IMR-90 (cell line): Measurements from ENCODE around the gene NTRK2. TPM values are rescaled to one million over a fixed set of nuclear protein-coding genes. Genes with fewer than 3 reads are reported as not detected.

Source experiments
- ATAC-seq: fragments of 200-7000 bp; cut with Tn5 transposase; 2 replicates; pipeline ENCODE4 v1.9.1; 2020; ENCODE audit warnings: low read depth, mild to moderate bottlenecking, moderate library complexity
- BruUV-seq: library from RNA; stranded (reverse); fragments of 400-500 nt; replicated peaks from 2 replicates; lab custom pipeline; 2021; lab: Mats Ljungman, UMichigan
- CTCF ChIA-PET: fragments of 300-600 bp; formaldehyde crosslinking; extraction: SDS; loops from one replicate; lab custom pipeline; 2021; ENCODE audit warnings: antibody characterized with exemption; lab: Yijun Ruan, JAX
- POLR2A ChIA-PET: fragments of 300-600 bp; sonication (Branson Sonifier 250); formaldehyde crosslinking; loops from one replicate; lab custom pipeline; 2022; ENCODE audit warnings: antibody characterized with exemption; ENCODE audit not compliant: unreplicated experiment; lab: Charles Lee
- DNase-seq: peaks from one replicate; pipeline ENCODE4 v3.0.0; 2013
- H2AFZ ChIP-seq: replicated peaks from 2 replicates; pipeline ENCODE3; 2013; ENCODE audit warnings: low read length, mild to moderate bottlenecking; ENCODE audit not compliant: poor library complexity
- H2AK5ac ChIP-seq: 2 replicates; pipeline ENCODE4 v1.6.1; 2013; ENCODE audit warnings: low read depth, low read length, inconsistent platforms
- H2AK9ac ChIP-seq: replicated peaks from 2 replicates; pipeline ENCODE3; 2013; ENCODE audit warnings: mild to moderate bottlenecking, low read depth, low read length, moderate library complexity; ENCODE audit not compliant: poor library complexity
- H2BK120ac ChIP-seq: 2 replicates; pipeline ENCODE4 v1.6.1; 2013; ENCODE audit warnings: low read depth, low read length, inconsistent platforms
- H2BK15ac ChIP-seq: 3 replicates; pipeline ENCODE4 v1.6.1; 2013; ENCODE audit warnings: low read depth, low read length, inconsistent platforms
- H2BK20ac ChIP-seq: 2 replicates; pipeline ENCODE4 v1.6.1; 2013; ENCODE audit warnings: low read depth, mild to moderate bottlenecking, inconsistent platforms, low read length, moderate library complexity
- H2BK5ac ChIP-seq: 2 replicates; pipeline ENCODE4 v1.6.1; 2013; ENCODE audit warnings: mild to moderate bottlenecking, low read depth, low read length, inconsistent platforms; ENCODE audit not compliant: poor library complexity, severe bottlenecking
- H3K14ac ChIP-seq: replicated peaks from 2 replicates; pipeline ENCODE4 v1.6.1; 2013; ENCODE audit warnings: low read depth, low read length, inconsistent platforms
- H3K18ac ChIP-seq: 2 replicates; pipeline ENCODE4 v1.6.1; 2013; ENCODE audit warnings: low read depth, low read length, control low read depth
- H3K23ac ChIP-seq: 2 replicates; pipeline ENCODE4 v1.6.1; 2013; ENCODE audit warnings: low read depth, low read length, inconsistent platforms
- H3K27ac ChIP-seq: 2 replicates; pipeline ENCODE4 v1.5.1; 2013; ENCODE audit warnings: mild to moderate bottlenecking, control low read depth, low read length; ENCODE audit not compliant: insufficient read depth
- H3K27me3 ChIP-seq: 2 replicates; pipeline ENCODE4 v1.6.1; 2013; ENCODE audit warnings: low read length; ENCODE audit not compliant: control insufficient read depth, insufficient read depth
- H3K36me3 ChIP-seq: 2 replicates; pipeline ENCODE4 v1.6.1; 2013; ENCODE audit warnings: low read length, mixed read lengths; ENCODE audit not compliant: control insufficient read depth, insufficient read depth
- H3K4ac ChIP-seq: 2 replicates; pipeline ENCODE4 v1.6.1; 2013; ENCODE audit warnings: low read depth, low read length, inconsistent platforms
- H3K4me1 ChIP-seq: 2 replicates; pipeline ENCODE4 v1.6.1; 2013; ENCODE audit warnings: low read length, mixed read lengths; ENCODE audit not compliant: control insufficient read depth, insufficient read depth
- H3K4me2 ChIP-seq: 2 replicates; pipeline ENCODE4 v1.6.1; 2013; ENCODE audit warnings: low read depth, mild to moderate bottlenecking, control low read depth, low read length, moderate library complexity
- H3K4me3 ChIP-seq: 2 replicates; pipeline ENCODE4 v1.5.1; 2013; ENCODE audit warnings: low read depth, mild to moderate bottlenecking, control low read depth, low read length, moderate library complexity; ENCODE audit not compliant: insufficient read depth
- H3K56ac ChIP-seq: 2 replicates; pipeline ENCODE4 v1.6.1; 2013; ENCODE audit warnings: low read length, inconsistent platforms; ENCODE audit not compliant: insufficient read depth; ENCODE audit errors: extremely low read depth
- H3K79me1 ChIP-seq, 2 experiments: 2 replicates each; pipeline ENCODE4 v1.6.1; 2013; ENCODE audit warnings: low read length in 2 of 2, inconsistent platforms in 1 of 2, low read depth in 1 of 2
- H3K9ac ChIP-seq: 2 replicates; pipeline ENCODE4 v1.6.1; 2013; ENCODE audit warnings: low read depth, low read length, control low read depth
- H3K9me1 ChIP-seq: 2 replicates; pipeline ENCODE4 v1.6.1; 2013; ENCODE audit warnings: low read length, inconsistent platforms; ENCODE audit not compliant: insufficient read depth
- H3K9me3 ChIP-seq: 2 replicates; pipeline ENCODE4 v1.6.1; 2013; ENCODE audit warnings: low read length; ENCODE audit not compliant: control insufficient read depth, insufficient read depth
- H4K20me1 ChIP-seq: 2 replicates; pipeline ENCODE4 v1.6.1; 2013; ENCODE audit warnings: low read length, inconsistent platforms; ENCODE audit not compliant: insufficient read depth
- H4K5ac ChIP-seq: 2 replicates; pipeline ENCODE4 v1.6.1; 2013; ENCODE audit warnings: mild to moderate bottlenecking, low read depth, low read length, control low read depth
- H4K8ac ChIP-seq, 2 experiments: 2 replicates each; pipeline ENCODE4 v1.6.1; 2013; ENCODE audit warnings: low read depth in 2 of 2, low read length in 2 of 2, control low read depth in 1 of 2, inconsistent platforms in 1 of 2
- H4K91ac ChIP-seq: 2 replicates; pipeline ENCODE4 v1.6.1; 2013; ENCODE audit warnings: low read depth, low read length, inconsistent platforms; ENCODE audit not compliant: insufficient read depth
- BHLHE40 ChIP-seq: fragments of 150-350 bp; IDR thresholded peaks from 2 replicates; pipeline ENCODE4 v1.6.1; 2016; ENCODE audit warnings: mild to moderate bottlenecking, low read depth, low read length
- FOS ChIP-seq: fragments of 150-350 bp; IDR thresholded peaks from 2 replicates; pipeline ENCODE4 v1.6.1; 2016; ENCODE audit warnings: low read depth, low read length
- MAFK ChIP-seq: IDR thresholded peaks from 2 replicates; pipeline ENCODE4 v1.6.1; 2012; ENCODE audit warnings: low read depth, low read length, improper control_type of control experiment
- MAZ ChIP-seq: IDR thresholded peaks from 2 replicates; pipeline ENCODE4 v1.6.1; 2012; ENCODE audit warnings: low read depth, mild to moderate bottlenecking, low read length, improper control_type of control experiment, moderate library complexity, borderline replicate concordance
- MXI1 ChIP-seq: IDR thresholded peaks from 2 replicates; pipeline ENCODE4 v1.6.1; 2012; ENCODE audit warnings: low read depth, mild to moderate bottlenecking, low read length, moderate library complexity, borderline replicate concordance
- NFE2L2 ChIP-seq: fragments of 150-350 bp; IDR thresholded peaks from 2 replicates; pipeline ENCODE4 v1.6.1; 2016; ENCODE audit warnings: low read depth, mild to moderate bottlenecking, low read length
- POLR2A ChIP-seq: IDR thresholded peaks from 2 replicates; pipeline ENCODE4 v1.6.1; 2012; ENCODE audit warnings: mild to moderate bottlenecking, low read depth, low read length
- RCOR1 ChIP-seq: IDR thresholded peaks from 2 replicates; pipeline ENCODE4 v1.6.1; 2012; ENCODE audit warnings: mild to moderate bottlenecking, low read length, improper control_type of control experiment; ENCODE audit not compliant: insufficient replicate concordance
- RFX5 ChIP-seq: IDR thresholded peaks from 2 replicates; pipeline ENCODE4 v1.8.0; 2012; ENCODE audit warnings: low read depth, mild to moderate bottlenecking, low read length, moderate library complexity
- SMC3 ChIP-seq: fragments of 150-350 bp; IDR thresholded peaks from 2 replicates; pipeline ENCODE4 v1.6.1; 2016; ENCODE audit warnings: low read depth, mild to moderate bottlenecking, antibody characterized with exemption, low read length, moderate library complexity
- WGBS, 2 experiments: methylation state at CpG; one replicate each; pipeline versions ENCODE4 v1.1.5 to v1.1.7; 2013; ENCODE audit warnings: missing lambda C conversion rate in 2 of 2; ENCODE audit not compliant: insufficient read length in 1 of 2; ENCODE audit errors: extremely low coverage in 2 of 2; 5-methylcytosine and 5-hydroxymethylcytosine counted together
- dilution Hi-C: fragments of 300-500 bp; cut with HindIII; formaldehyde crosslinking; loops from one replicate; pipeline ENCODE4 v1.14.3; 2018; ENCODE audit warnings: low sequenced_read_pairs; ENCODE audit not compliant: unreplicated experiment
- in situ Hi-C: fragments of 300-500 bp; cut with MboI; formaldehyde crosslinking; loops from 3 replicates; pipeline ENCODE4 v1.14.3; 2019; ENCODE audit warnings: low sequenced_read_pairs, inconsistent platforms, mixed read lengths
- intact Hi-C: fragments of 100-400 bp; cut with micrococcal nuclease; formaldehyde crosslinking; loops from 2 replicates; pipeline ENCODE4 v1.10.0; 2022
- polyA plus RNA-seq, 3 experiments: library from polyadenylated mRNA; depleted of rRNA; stranded (reverse); fragments of >200 nt; gene quantifications; 2 replicates each; pipeline ENCODE4 v1.2.3, GENCODE V29; 2012; ENCODE audit warnings: low replicate concordance in 1 of 3
- total RNA-seq: library from RNA; depleted of rRNA; stranded (reverse); fragments of >200 nt; gene quantifications from 2 replicates; pipeline ENCODE4 v1.2.3, GENCODE V29; 2012
- TF ChIP-seq, protein P1 (sequence below): fragments of 150-350 bp; IDR thresholded peaks from 2 replicates; pipeline ENCODE4 v1.6.1; 2016; ENCODE audit warnings: low read depth, mild to moderate bottlenecking, low read length, moderate library complexity, borderline replicate concordance

Gene NTRK2
- total and polyA plus RNA-seq, 2 of the 4 experiments (the other 2 are of a cell fraction), result under 0.01 to 0.02 TPM

DNA sequence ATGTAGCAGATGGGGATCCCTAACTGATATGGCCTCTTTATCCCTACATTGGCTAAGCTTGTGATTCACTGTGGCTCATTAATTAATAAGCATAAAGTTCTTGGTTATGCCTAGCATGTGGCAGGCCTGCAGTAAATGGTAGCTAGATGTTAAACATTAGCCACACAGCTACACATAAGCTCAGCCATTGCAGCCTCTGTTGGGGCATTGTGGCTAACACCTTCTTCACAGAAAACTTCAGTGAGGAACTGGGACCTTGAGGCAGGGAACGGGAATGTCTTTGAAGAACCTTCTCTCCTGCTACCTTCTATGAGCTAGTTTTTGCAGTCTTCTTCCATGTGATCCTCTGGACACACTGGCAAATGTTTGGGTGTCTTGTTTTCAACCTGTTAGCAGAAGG is 338.2 kb downstream of the NTRK2 start:
- no peak overlapping the region for H3K18ac ChIP-seq
- H3K27ac ChIP-seq, result no peak overlapping the region
- no peak overlapping the region for H2AK5ac ChIP-seq
- POLR2A ChIA-PET, result no interaction called here
- H4K5ac ChIP-seq, result no peak overlapping the region
- H3K9me1 ChIP-seq, result no peaks in the 10 kb centered on the region
- dilution Hi-C loops (no loop called here), in situ Hi-C loops (no loop called here), intact Hi-C loops (no loop called here)
- DNase-seq, result no peak
- no peak overlapping the region for H3K4me3 ChIP-seq
- H3K4ac ChIP-seq, result no peak overlapping the region
- H2BK120ac ChIP-seq, result no peak overlapping the region
- peaks cover 14% of the 10 kb centered on the region for H3K9me3 ChIP-seq
- H2BK5ac ChIP-seq, result no peak overlapping the region
- BruUV-seq, result no TSS peak
- TF ChIP-seq FOS (no peak), MAZ (no peak), MAFK (no peak), RCOR1 (no peak), NFE2L2 (no peak), SMC3 (no peak), BHLHE40 (no peak), RFX5 (no peak), POLR2A (no peak), MXI1 (no peak)
- TF ChIP-seq, protein P1, sequence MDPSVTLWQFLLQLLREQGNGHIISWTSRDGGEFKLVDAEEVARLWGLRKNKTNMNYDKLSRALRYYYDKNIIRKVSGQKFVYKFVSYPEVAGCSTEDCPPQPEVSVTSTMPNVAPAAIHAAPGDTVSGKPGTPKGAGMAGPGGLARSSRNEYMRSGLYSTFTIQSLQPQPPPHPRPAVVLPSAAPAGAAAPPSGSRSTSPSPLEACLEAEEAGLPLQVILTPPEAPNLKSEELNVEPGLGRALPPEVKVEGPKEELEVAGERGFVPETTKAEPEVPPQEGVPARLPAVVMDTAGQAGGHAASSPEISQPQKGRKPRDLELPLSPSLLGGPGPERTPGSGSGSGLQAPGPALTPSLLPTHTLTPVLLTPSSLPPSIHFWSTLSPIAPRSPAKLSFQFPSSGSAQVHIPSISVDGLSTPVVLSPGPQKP, result no peak
- ATAC-seq, result no peak
- H3K9ac ChIP-seq, result no peak overlapping the region
- H2AK9ac ChIP-seq, result no peak overlapping the region
- WGBS, 2 experiments, result no CpG with 5 or more reads among the region's 1 CpG
- no peaks in the 10 kb centered on the region for H3K36me3 ChIP-seq
- no peak overlapping the region for H2AFZ ChIP-seq
- no peak overlapping the region for H2BK20ac ChIP-seq
- H3K14ac ChIP-seq, result no peak overlapping the region
- no peaks in the 10 kb centered on the region for H4K20me1 ChIP-seq
- CTCF ChIA-PET, result no interaction called here
- H3K23ac ChIP-seq, result no peak overlapping the region
- H3K27me3 ChIP-seq, result no peaks in the 10 kb centered on the region
- no peaks in the 10 kb centered on the region for H3K79me1 ChIP-seq
- H3K4me2 ChIP-seq, result no peak overlapping the region
- H2BK15ac ChIP-seq, result no peak overlapping the region
- no peaks in the 10 kb centered on the region for H3K4me1 ChIP-seq
- H3K56ac ChIP-seq, result no peak overlapping the region
- H4K91ac ChIP-seq, result no peak overlapping the region
- no peak overlapping the region for H4K8ac ChIP-seq
